MM.1S (cell line): ENCODE measurements around the gene CIT.

Experiments used
- CTCF ChIP-seq: fragments of 300-600 bp; sonication (generic); IDR thresholded peaks from 2 replicates; pipeline ENCODE4 v1.5.1; 2016; ENCODE audit warnings: antibody characterized with exemption, low read length, mixed read lengths
- EZH2phosphoT487 ChIP-seq: fragments of 300-600 bp; sonication (generic); IDR thresholded peaks from 2 replicates; pipeline ENCODE4 v1.6.1; 2018; ENCODE audit warnings: antibody characterized with exemption, low read length

DNA sequence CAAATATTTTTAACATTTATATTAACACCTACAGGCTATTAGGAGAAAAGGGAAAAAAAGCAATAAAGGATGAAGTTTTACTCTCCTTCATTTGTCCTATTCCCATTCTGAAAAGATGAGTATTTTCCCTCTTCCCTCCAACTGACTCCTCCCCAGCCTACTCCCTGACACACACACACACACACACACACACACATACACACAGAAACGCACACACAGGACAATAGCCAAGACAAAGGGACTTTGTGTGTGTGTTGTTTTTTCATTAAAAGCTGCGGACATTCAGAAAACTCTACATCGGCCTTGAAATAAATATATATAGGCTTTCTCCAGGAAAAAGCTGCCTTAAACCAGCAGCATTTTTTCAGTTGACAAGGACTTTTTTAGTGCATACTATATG is 134.4 kb downstream of the CIT start:
- no peak for TF ChIP-seq CTCF
- no peak for TF ChIP-seq EZH2phosphoT487
